Gastrocnemius medialis (tissue), 4 donors: ENCODE results near the gene VAV1. TPM values are rescaled to one million over a fixed set of nuclear protein-coding genes. Genes with fewer than 3 reads are reported as not detected.

ENCODE experiments used
- ATAC-seq, 2 donors: fragments of 150-250 bp; one replicate each; pipeline ENCODE4 v1.9.1; 2016
- DNase-seq, 2 donors: peaks; one replicate each; pipeline ENCODE4 v3.0.0-alpha.2; 2019
- H3K27ac ChIP-seq, 4 donors: fragments of 200-600 bp; sonication (generic); 1 replicate in 1 of 4; 2 replicates in 3 of 4; pipeline ENCODE4 v1.5.1; 2016 to 2018; ENCODE audit warnings: mild to moderate bottlenecking in 2 of 4, moderate library complexity in 1 of 4
- H3K27me3 ChIP-seq, 3 donors: fragments of 200-600 bp; sonication (generic) in 2 of 3; 1 replicate in 1 of 3; 2 replicates in 2 of 3; pipeline versions ENCODE4 v1.5.1 to v1.6.0; 2016 to 2019; ENCODE audit warnings: mild to moderate bottlenecking in 1 of 3, moderate library complexity in 1 of 3
- H3K36me3 ChIP-seq, 2 donors: fragments of 200-600 bp; sonication (generic) in 1 of 2; one replicate each; pipeline ENCODE4 v1.5.1; 2017 to 2018
- H3K4me1 ChIP-seq, 2 donors: fragments of 200-600 bp; sonication (generic) in 1 of 2; one replicate each; pipeline ENCODE4 v1.5.1; 2016 to 2017; ENCODE audit warnings: mild to moderate bottlenecking in 2 of 2
- H3K4me3 ChIP-seq, 4 donors: fragments of 200-600 bp; sonication (generic) in 3 of 4; 1 replicate in 1 of 4; 2 replicates in 3 of 4; pipeline ENCODE4 v1.5.1; 2016 to 2019; ENCODE audit warnings: mild to moderate bottlenecking in 2 of 4
- H3K9me3 ChIP-seq, 3 donors: fragments of 200-600 bp; sonication (generic) in 2 of 3; 1 replicate in 1 of 3; 2 replicates in 2 of 3; pipeline ENCODE4 v1.5.1; 2016 to 2019
- POLR2A ChIP-seq, 2 donors: fragments of 450-650 bp; IDR thresholded peaks; one replicate each; pipeline ENCODE4 v1.6.1; 2017; ENCODE audit warnings: antibody characterized with exemption in 2 of 2, mild to moderate bottlenecking in 2 of 2, moderate library complexity in 2 of 2
- in situ Hi-C, 4 donors: fragments of 200-750 bp; cut with MboI; loops; one replicate each; pipeline versions ENCODE4 v1.15.0 to v1.8.0; 2017; ENCODE audit warnings: low sequenced_read_pairs in 4 of 4
- intact Hi-C: fragments of 100-400 bp; cut with DNase I; formaldehyde crosslinking; loops from one replicate; pipeline ENCODE4 v1.15.1; 2023; ENCODE audit warnings: low total_unique reads
- total RNA-seq, 4 donors: library from RNA; depleted of rRNA; stranded (reverse); fragments of >200 nt; gene quantifications; one replicate each; pipeline versions ENCODE4 v1.1.0 to v1.2.3, GENCODE V29; 2016
- TF ChIP-seq, protein P1 (sequence below), 5 experiments: fragments of 450-650 bp in 3 of 5; fragments of 200-600 bp in 2 of 5; sonication (generic) in 2 of 5; IDR thresholded peaks in 4 of 5; conservative IDR thresholded peaks in 1 of 5; 1 replicate in 4 of 5; 2 replicates in 1 of 5; pipeline ENCODE4 v1.5.1; 2016 to 2019; ENCODE audit warnings: antibody characterized with exemption in 5 of 5, mild to moderate bottlenecking in 3 of 5, moderate library complexity in 3 of 5

VAV1 gene
- total RNA-seq, 4 donors from 2014 or later, result 0.63 to 1.8 (median 0.96) TPM

DNA sequence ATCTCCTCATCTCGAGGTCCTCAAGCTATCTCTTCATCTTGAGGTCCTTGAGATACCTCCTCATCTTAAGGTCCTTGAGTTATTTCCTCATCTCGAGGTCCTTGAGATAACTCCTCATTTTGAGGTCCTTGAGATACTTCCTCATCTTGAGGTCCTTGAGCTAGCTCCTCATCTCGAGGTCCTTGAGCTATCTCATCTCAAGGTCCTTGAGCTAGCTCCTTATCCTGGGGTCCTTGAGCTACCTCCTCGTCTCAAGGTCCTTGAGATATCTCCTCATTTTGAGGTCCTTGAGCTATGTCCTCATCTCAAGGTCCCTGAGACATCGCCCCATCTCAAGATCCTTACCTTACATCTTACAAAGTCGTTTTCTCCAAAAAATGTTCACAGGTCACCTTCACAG lies 18.7 kb downstream of the VAV1 start:
- Histone ChIP-seq H3K27ac (no peak overlapping the region), H3K4me3 (no peak overlapping the region), H3K27me3 (no peaks in the 10 kb centered on the region), H3K36me3 (no peaks in the 10 kb centered on the region), H3K4me1 (no peaks in the 10 kb centered on the region), H3K9me3 (peaks cover 0 to 9% (median 0%) of the 10 kb centered on the region in 3 donors)
- in situ Hi-C loops (no loop called here), intact Hi-C loops (no loop called here)
- ATAC-seq, result no peak
- no peak for DNase-seq
- TF ChIP-seq POLR2A (IDR thresholded peaks at IDR 0.05), result no peak
- TF ChIP-seq, protein P1, sequence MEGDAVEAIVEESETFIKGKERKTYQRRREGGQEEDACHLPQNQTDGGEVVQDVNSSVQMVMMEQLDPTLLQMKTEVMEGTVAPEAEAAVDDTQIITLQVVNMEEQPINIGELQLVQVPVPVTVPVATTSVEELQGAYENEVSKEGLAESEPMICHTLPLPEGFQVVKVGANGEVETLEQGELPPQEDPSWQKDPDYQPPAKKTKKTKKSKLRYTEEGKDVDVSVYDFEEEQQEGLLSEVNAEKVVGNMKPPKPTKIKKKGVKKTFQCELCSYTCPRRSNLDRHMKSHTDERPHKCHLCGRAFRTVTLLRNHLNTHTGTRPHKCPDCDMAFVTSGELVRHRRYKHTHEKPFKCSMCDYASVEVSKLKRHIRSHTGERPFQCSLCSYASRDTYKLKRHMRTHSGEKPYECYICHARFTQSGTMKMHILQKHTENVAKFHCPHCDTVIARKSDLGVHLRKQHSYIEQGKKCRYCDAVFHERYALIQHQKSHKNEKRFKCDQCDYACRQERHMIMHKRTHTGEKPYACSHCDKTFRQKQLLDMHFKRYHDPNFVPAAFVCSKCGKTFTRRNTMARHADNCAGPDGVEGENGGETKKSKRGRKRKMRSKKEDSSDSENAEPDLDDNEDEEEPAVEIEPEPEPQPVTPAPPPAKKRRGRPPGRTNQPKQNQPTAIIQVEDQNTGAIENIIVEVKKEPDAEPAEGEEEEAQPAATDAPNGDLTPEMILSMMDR (IDR thresholded peaks at IDR 0.05 in 4 of 5, conservative IDR thresholded peaks at IDR 0.05 in 1 of 5), result no peak

DNA sequence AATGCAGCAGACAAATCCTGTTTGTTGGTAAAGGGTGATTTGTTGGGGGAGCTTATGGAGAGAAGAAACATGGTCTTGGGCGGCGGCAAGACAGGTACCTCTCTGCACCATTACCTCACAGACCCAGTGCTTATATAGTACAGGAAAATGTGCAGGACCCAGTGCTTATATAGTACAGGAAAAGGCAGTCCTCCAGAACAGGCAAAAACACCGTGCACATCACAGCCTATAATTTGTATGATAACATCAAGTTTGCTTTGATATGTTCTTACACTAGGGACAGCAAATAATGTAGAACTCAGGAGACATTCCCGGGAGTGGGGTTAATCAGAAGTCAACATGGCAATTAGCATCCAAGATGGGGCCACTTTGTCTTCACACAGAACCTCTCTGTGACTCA lies 20.9 kb downstream of the VAV1 start:
- intact Hi-C loops, result no loop called here
- H3K4me1 ChIP-seq, result no peaks in the 10 kb centered on the region

DNA sequence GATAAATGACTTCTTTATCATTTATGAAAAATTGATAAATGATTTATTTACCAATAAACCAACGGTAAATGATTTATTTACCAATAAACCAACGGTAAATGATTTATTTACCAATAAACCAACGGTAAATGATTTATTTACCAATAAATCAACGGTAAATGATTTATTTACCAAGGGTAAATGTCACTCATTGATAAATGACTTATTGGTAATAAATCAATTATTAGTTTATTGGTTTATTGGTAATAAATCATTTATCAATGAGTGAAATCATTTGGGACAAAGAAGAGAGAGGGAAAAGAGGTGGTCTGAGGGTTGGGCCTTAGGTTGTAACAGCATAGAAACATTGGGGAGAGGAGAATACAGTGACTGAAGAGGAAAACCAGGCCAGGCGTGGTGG lies 21.5 kb downstream of the VAV1 start:
- in situ Hi-C loops, result no loop called here
- H3K9me3 ChIP-seq, result peaks cover 0 to 9% (median 0%) of the 10 kb centered on the region in 3 donors
- TF ChIP-seq POLR2A (IDR thresholded peaks at IDR 0.05), result no peak
- TF ChIP-seq, protein P1 (IDR thresholded peaks at IDR 0.05 in 4 of 5, conservative IDR thresholded peaks at IDR 0.05 in 1 of 5), result no peak
- no peaks in the 10 kb centered on the region for H3K36me3 ChIP-seq
- ATAC-seq, result no peak
- H3K4me1 ChIP-seq, result no peaks in the 10 kb centered on the region
- no peak for DNase-seq
- intact Hi-C loops, result no loop called here
- no peaks in the 10 kb centered on the region for H3K27me3 ChIP-seq
- no peak overlapping the region for H3K27ac ChIP-seq
- H3K4me3 ChIP-seq, result no peak overlapping the region

More for the DNA sequence above, 20.9 kb downstream of the VAV1 start:
- Histone ChIP-seq H3K27ac (no peak overlapping the region), H3K9me3 (peaks cover 0 to 9% (median 0%) of the 10 kb centered on the region in 3 donors), H3K36me3 (no peaks in the 10 kb centered on the region), H3K27me3 (no peaks in the 10 kb centered on the region), H3K4me3 (no peak overlapping the region)
- ATAC-seq, result no peak
- TF ChIP-seq, protein P1 (IDR thresholded peaks at IDR 0.05 in 4 of 5, conservative IDR thresholded peaks at IDR 0.05 in 1 of 5), result no peak
- no peak for TF ChIP-seq POLR2A (IDR thresholded peaks at IDR 0.05)
- in situ Hi-C loops, result no loop called here
- DNase-seq, result no peak

DNA sequence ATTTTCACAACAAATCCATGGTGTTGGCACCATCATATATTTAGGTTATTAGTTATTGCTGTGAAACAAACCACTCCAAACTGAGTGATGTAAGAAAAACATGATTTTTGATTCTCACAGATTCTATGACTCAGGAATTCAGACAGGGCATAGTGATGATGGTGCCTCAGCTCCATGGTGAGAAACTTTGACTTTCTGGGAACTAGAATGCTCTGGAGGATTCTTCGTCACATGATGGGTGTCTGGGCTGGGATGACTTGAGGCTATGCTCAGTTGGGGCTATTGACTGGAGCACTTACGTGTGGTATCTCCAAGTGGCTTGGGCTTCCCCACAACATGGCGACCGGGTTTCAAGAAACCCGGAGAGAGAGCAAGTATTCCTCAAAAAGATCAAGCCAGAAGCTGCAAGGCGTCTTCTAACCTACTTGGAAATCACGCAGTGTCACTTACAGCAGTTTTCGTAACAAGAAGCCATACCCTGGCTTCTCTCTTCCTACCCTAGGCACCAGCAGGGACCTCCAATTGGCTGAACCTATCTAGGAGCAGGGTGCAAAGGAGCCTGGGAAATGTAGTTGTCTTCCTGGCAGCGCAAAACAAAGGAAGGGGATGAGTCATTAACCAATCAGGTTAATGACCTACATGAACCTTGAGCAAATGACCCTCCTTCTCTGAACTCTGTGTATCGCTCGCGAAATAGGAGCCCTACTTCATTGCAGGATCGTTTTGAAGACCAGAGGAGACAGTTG lies 22.4 kb downstream of the VAV1 start:
- DNase-seq (no peak), ATAC-seq (no peak)
- no peak overlapping the region for H3K27ac ChIP-seq
- in situ Hi-C loops, result no loop called here
- TF ChIP-seq, protein P1 (IDR thresholded peaks at IDR 0.05 in 4 of 5, conservative IDR thresholded peaks at IDR 0.05 in 1 of 5), result no peak
- TF ChIP-seq POLR2A (IDR thresholded peaks at IDR 0.05), result no peak
- H3K9me3 ChIP-seq, result peaks cover 0 to 9% (median 0%) of the 10 kb centered on the region in 3 donors
- H3K4me1 ChIP-seq, result no peaks in the 10 kb centered on the region
- intact Hi-C loops, result no loop called here
- H3K36me3 ChIP-seq, result no peaks in the 10 kb centered on the region
- H3K4me3 ChIP-seq, result no peak overlapping the region
- H3K27me3 ChIP-seq, result no peaks in the 10 kb centered on the region
